WI38 (cell line): ENCODE measurements around the gene GARNL3.

Experiments used
- H3K4me3 ChIP-seq: 2 replicates; pipeline ENCODE4 v1.5.1; 2011; ENCODE audit warnings: low read depth, mild to moderate bottlenecking, control low read depth, low read length
- TF ChIP-seq, protein P1 (sequence below): IDR thresholded peaks from 2 replicates; pipeline ENCODE4 v1.5.1; 2012; ENCODE audit warnings: low read depth, mild to moderate bottlenecking, control low read depth, low read length

Gene GARNL3

DNA sequence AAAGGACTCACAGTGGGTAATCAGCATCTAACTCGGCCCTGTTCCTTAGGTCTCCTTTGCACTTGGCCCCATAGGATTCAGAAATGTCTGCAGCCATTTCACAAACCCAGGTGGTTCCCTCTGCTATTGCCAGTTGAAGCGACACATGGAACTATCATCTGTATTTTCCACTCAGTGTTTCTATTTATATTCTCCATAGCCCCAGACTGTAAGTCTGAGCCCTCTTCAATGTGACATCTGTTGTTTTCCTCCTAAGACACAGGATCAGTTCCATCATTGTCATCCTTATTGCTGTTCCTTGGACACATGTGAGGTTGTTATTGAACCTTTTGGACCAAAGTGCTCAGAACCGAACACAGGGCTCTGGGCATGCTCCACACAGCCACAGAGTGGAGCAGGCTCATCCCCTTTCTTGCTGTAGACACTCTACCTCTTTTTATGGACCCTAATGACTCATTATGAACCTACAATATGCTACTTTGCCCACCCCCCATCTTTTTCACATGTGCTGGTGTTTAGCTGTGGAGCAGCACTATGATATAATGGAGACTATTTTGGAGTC lies 36.4 kb downstream of the GARNL3 start:
- TF ChIP-seq, protein P1, sequence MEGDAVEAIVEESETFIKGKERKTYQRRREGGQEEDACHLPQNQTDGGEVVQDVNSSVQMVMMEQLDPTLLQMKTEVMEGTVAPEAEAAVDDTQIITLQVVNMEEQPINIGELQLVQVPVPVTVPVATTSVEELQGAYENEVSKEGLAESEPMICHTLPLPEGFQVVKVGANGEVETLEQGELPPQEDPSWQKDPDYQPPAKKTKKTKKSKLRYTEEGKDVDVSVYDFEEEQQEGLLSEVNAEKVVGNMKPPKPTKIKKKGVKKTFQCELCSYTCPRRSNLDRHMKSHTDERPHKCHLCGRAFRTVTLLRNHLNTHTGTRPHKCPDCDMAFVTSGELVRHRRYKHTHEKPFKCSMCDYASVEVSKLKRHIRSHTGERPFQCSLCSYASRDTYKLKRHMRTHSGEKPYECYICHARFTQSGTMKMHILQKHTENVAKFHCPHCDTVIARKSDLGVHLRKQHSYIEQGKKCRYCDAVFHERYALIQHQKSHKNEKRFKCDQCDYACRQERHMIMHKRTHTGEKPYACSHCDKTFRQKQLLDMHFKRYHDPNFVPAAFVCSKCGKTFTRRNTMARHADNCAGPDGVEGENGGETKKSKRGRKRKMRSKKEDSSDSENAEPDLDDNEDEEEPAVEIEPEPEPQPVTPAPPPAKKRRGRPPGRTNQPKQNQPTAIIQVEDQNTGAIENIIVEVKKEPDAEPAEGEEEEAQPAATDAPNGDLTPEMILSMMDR, result no peak
- H3K4me3 ChIP-seq, result no peak overlapping the region

DNA sequence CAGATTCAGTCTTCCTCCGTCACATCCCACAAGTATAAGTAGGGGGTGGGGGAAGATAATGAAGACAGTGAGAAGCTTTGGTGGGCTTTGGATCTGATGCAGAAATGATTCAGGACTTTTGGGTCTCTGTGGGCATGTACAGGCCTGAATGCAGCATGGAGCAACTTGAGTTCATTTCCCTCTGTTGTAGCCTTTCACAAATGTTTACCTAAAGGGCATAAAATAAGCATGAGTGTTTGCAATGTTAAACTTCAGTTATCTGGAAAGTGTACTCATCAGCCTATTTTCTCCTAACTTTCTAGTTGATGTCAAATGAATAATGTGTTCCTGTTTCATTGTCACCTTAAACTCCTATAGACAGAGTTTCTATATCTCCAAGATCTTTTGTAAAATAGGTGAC lies 39.3 kb downstream of the GARNL3 start:
- no peak overlapping the region for H3K4me3 ChIP-seq
- TF ChIP-seq, protein P1, result no peak

DNA sequence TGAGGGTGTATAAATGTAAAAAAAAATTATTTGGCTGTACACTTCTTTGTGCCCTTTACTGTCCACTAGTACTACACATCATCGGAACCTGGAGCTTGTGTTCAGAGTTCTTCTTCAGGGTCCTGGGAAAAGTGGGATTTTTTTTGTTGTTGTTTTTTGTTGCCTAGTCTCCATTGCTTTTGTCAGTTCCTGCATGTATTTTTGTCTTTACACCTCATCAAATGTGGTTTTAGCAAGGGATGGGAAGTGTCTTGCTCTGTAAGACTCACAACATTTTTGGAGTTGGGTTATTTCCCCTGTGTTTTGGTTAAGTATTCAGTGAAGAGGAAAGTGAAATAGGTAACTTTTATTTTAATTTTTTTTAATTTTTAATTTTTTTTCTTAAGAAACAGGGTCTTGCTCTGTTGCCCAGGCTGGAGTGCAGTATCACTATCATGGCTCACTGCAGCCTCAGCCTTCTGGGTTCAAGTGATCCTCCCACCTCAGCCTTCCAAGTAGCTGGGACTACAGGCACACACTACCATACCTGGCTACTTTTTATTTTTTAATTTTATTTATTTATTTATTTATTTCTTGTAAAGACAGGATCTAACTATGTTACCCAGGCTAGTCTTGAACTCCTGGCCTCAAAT lies 40.7 kb downstream of the GARNL3 start:
- H3K4me3 ChIP-seq, result no peak overlapping the region
- TF ChIP-seq, protein P1, result no peak

DNA sequence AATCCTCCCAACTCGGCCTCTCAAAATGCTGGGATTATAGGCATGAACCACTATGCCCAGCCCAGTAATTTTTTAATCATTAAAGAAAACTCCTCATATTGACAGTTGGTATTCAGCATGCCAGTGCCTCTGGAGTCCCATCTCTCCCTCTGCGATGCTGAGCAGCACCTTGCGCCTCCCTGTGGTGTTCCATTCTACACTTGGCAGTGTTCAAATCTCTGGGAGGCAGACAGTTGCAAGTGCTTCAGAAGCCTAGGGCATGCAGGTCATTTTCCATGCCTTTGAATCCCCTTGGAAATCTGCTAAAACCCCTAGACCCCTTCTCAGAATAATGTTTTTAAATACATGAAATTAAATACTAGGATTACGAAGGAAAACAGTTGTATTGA lies 41.3 kb downstream of the GARNL3 start:
- no peak overlapping the region for H3K4me3 ChIP-seq
- TF ChIP-seq, protein P1, result no peak

DNA sequence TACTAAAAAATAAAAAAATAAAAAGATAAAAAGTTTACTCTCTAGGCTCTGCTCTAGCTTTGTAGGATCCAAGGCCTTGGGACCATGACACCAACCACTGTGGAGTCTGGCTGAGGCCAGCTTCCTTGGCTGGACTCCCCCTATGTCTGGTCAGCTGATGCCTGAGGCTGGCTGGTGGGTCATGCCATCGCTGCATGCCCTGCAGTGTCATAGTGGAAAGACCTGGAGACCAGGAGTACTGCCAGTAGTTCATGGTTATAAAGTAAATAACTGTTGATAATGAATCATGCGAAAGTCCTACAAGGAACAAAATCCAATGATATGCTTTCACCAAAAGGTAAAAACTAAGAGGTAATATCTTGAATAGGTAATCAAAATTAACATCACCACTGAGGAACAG lies 43.2 kb downstream of the GARNL3 start:
- TF ChIP-seq, protein P1, result no peak

DNA sequence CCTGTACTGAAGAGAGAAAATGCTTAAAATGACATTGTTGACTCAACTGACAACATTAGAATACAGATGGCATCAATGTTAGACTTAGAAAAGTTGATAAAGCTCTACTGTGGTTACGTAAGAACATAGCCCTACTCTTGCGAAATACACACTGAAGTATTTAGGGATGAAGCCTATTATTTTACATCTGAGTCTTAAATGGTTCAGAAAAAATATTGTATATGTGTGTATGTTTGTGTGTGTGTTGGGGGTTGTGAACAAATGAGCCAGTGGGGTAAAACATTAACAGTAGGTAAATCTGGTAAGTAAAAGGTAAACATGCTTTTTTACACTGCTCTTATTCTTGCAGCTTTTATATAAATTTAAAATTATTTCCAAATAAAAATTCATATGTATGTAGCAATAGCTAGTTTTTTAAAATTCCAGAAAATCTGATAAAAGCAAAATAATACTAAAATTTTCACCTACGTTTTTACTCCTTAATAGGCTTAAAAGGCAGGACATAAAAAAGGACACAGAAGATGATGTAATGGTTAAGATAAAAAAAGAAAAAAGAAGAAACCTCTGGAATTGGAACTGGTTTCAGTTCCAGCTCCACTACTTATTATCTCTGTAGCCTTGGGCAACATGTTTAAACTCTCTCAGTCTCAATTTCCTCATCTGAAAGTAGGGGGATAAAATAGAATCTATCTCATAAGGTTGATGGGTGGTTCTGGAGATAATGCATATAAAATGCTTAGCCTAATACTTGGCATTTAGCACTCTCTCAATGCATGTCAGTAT lies 44.3 kb downstream of the GARNL3 start:
- H3K4me3 ChIP-seq, result no peak overlapping the region
- TF ChIP-seq, protein P1, result no peak

More for the DNA sequence above, 43.2 kb downstream of the GARNL3 start:
- no peak overlapping the region for H3K4me3 ChIP-seq

DNA sequence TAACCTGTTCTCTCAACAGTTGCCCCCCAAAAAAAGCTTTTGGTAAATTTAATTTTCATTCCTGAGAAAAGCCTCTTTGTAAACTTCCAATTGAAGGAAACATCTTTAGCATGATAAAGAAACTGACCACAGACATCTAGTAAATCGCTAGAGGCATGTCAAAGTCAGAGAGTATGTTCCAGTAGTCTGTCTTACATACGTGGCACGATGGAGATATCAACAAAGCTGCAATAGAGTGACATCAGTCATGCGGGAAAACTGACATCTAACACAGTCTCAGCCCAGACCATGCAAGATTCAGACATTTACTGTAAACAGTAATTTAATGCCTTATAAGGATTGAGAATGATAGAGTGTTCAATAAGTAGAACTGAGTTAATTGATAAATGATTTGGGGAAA lies 45.1 kb downstream of the GARNL3 start:
- H3K4me3 ChIP-seq, result no peak overlapping the region
- TF ChIP-seq, protein P1, result no peak
